ENCODE data around the gene DCBLD1.

DCBLD1 gene

GRCh38 chr6:117518870-117519269 lies 36.4 kb downstream of the DCBLD1 start:
- TF ChIP-seq POLR2A (IDR thresholded peaks at IDR 0.05; ENCODE audit: low read depth, low read length) = no peak
- TF ChIP-seq TAF1 (IDR thresholded peaks at IDR 0.05; ENCODE audit: borderline replicate concordance, low read depth, low read length) = no peak
- TF ChIP-seq POLR2AphosphoS5 (IDR thresholded peaks at IDR 0.05; ENCODE audit: low read depth, low read length) = no peak
- FAIRE-seq (no peak), DNase-seq (ENCODE audit: insufficient read length) (no peak)

DNA sequence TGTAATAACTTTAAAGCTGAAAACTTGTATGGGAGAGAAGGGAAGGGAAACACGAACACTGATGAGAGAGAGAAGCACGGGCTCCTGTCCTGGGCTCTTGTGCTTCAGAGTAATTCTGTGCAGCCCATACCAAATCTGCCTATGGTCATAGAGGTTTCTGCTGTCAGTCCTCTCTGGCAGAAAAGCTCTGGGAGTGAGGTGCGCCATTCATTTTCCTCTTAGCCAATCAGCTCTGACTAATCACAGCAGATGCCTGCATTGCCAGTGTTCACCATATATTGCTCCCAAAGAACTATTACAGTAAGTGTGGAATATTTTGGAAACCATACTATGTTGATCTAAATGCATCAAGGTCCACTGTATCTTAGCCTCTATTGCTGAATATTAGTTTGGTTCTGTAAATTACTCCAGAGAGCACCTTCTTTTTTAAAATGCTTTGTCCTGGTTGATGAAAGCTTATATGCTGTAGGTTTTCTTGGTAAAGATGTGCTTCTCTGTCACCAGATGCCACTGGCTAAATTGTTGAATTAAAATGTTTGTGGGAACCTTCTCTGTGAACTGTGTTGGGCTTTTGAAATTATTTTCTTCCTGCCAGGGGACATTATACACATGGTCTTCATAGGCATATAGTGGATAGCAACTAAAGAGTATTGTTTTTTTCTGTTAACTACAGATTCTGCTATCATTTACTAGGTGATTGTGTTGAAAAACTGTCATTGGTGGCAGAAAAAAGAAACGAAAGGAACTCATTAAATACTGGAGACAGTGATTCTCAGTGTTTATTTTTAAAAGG lies 38.3 kb downstream of the DCBLD1 start:
- no peak for TF ChIP-seq POLR2AphosphoS5 (IDR thresholded peaks at IDR 0.05; ENCODE audit: low read depth, low read length)
- no peak for TF ChIP-seq POLR2A (IDR thresholded peaks at IDR 0.05; ENCODE audit: low read depth, low read length)
- no peak for TF ChIP-seq TAF1 (IDR thresholded peaks at IDR 0.05; ENCODE audit: borderline replicate concordance, low read depth, low read length)
- FAIRE-seq = no peak

GRCh38 chr6:117521791-117522502 lies 39.5 kb downstream of the DCBLD1 start:
- no peak for FAIRE-seq
- no peak for DNase-seq (ENCODE audit: insufficient read length)
- no peak for TF ChIP-seq TAF1 (IDR thresholded peaks at IDR 0.05; ENCODE audit: borderline replicate concordance, low read depth, low read length)
- TF ChIP-seq POLR2AphosphoS5 (IDR thresholded peaks at IDR 0.05; ENCODE audit: low read depth, low read length) = no peak
- no peak for TF ChIP-seq POLR2A (IDR thresholded peaks at IDR 0.05; ENCODE audit: low read depth, low read length)

More for the DNA sequence above, 38.3 kb downstream of the DCBLD1 start:
- no peak for DNase-seq (ENCODE audit: insufficient read length)

GRCh38 chr6:117525607-117526006 lies 43.1 kb downstream of the DCBLD1 start:
- DNase-seq (ENCODE audit: insufficient read length) (no peak), FAIRE-seq (no peak)
- TF ChIP-seq POLR2A (IDR thresholded peaks at IDR 0.05; ENCODE audit: low read depth, low read length) (no peak), POLR2AphosphoS5 (IDR thresholded peaks at IDR 0.05; ENCODE audit: low read depth, low read length) (no peak), TAF1 (IDR thresholded peaks at IDR 0.05; ENCODE audit: borderline replicate concordance, low read depth, low read length) (no peak)

- TF ChIP-seq POLR2A (IDR thresholded peaks at IDR 0.05; ENCODE audit: low read depth, low read length) = no peak
- TF ChIP-seq POLR2AphosphoS5 (IDR thresholded peaks at IDR 0.05; ENCODE audit: low read depth, low read length) = no peak
- TF ChIP-seq TAF1 (IDR thresholded peaks at IDR 0.05; ENCODE audit: borderline replicate concordance, low read depth, low read length) = no peak
- no peak for DNase-seq (ENCODE audit: insufficient read length)
- FAIRE-seq = no peak
Measured at GRCh38 chr6:117530467-117531242, 48.2 kb downstream of the DCBLD1 start.

- DNase-seq (ENCODE audit: insufficient read length) (no peak), FAIRE-seq (no peak)
- TF ChIP-seq TAF1 (IDR thresholded peaks at IDR 0.05; ENCODE audit: borderline replicate concordance, low read depth, low read length) = no peak
- TF ChIP-seq POLR2A (IDR thresholded peaks at IDR 0.05; ENCODE audit: low read depth, low read length) = no peak
- no peak for TF ChIP-seq POLR2AphosphoS5 (IDR thresholded peaks at IDR 0.05; ENCODE audit: low read depth, low read length)
Measured at GRCh38 chr6:117531346-117531745, 48.9 kb downstream of the DCBLD1 start.

DNA sequence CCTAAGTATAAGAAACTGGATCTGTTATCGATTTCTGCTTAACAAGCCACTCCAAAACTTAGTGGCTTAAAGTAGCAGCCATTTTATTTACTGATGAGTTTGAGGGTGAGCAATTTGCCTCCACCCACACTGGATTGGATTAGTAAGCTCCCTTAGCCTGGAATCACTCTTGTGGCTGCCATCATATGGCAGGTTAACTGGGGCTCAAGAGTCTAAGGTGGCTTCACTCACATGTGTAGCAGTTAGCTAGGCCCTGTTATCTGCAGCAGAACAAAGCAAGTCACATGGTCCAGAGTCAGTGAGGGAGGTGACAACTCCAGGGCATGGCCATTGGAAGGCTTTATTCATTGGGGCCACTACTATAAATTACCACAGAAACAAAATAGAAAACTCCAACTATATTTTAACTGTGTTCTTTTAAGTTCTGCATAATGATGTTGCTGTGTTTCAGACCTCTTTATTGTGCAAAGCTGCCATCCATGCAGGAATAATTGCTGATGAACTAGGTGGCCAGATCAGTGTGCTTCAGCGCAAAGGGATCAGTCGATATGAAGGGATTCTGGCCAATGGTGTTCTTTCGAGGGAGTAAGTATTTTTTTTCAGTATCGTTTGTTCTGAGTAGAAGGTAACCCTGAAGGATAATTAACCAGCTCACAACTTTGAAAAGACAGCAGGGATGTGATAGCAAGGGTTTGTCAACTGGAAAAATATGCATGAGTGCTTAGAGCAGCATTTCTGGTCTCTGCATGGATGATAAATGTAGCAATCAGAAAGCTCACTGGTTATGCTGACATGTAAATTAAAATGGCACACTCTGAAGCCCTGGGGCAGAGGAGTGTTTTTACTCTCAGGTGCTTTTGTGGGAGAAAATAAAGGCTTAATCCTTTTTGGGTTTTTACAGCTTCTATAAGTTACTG lies 49.6 kb downstream of the DCBLD1 start:
- FAIRE-seq = no peak
- no peak for DNase-seq (ENCODE audit: insufficient read length)
- TF ChIP-seq POLR2AphosphoS5 (IDR thresholded peaks at IDR 0.05; ENCODE audit: low read depth, low read length) (no peak), TAF1 (IDR thresholded peaks at IDR 0.05; ENCODE audit: borderline replicate concordance, low read depth, low read length) (no peak), POLR2A (IDR thresholded peaks at IDR 0.05; ENCODE audit: low read depth, low read length) (no peak)

- no peak for FAIRE-seq
- no peak for DNase-seq (ENCODE audit: insufficient read length)
- TF ChIP-seq POLR2AphosphoS5 (IDR thresholded peaks at IDR 0.05; ENCODE audit: low read depth, low read length) (no peak), TAF1 (IDR thresholded peaks at IDR 0.05; ENCODE audit: borderline replicate concordance, low read depth, low read length) (no peak), POLR2A (IDR thresholded peaks at IDR 0.05; ENCODE audit: low read depth, low read length) (no peak)
Measured at GRCh38 chr6:117533775-117534174, 51.3 kb downstream of the DCBLD1 start.

GRCh38 chr6:117534974-117535373 lies 52.5 kb downstream of the DCBLD1 start:
- no peak for FAIRE-seq
- no peak for TF ChIP-seq POLR2AphosphoS5 (IDR thresholded peaks at IDR 0.05; ENCODE audit: low read depth, low read length)
- TF ChIP-seq POLR2A (IDR thresholded peaks at IDR 0.05; ENCODE audit: low read depth, low read length) = no peak
- no peak for TF ChIP-seq TAF1 (IDR thresholded peaks at IDR 0.05; ENCODE audit: borderline replicate concordance, low read depth, low read length)
- DNase-seq (ENCODE audit: insufficient read length) = no peak

GRCh38 chr6:117536317-117536716 lies 53.8 kb downstream of the DCBLD1 start:
- FAIRE-seq = no peak
- TF ChIP-seq POLR2A (IDR thresholded peaks at IDR 0.05; ENCODE audit: low read depth, low read length) = no peak
- DNase-seq (ENCODE audit: insufficient read length) = no peak

Data from GM12892 (cell line).